HG03045 (cell line): ENCODE measurements around the gene TSPAN4.

Experiments used
- ATAC-seq: cut with Tn5 transposase; IDR thresholded peaks from one replicate; pipeline ENCODE4 v1.9.1; 2021; ENCODE audit warnings: mild to moderate bottlenecking, moderate library complexity; ENCODE audit not compliant: unreplicated experiment

The TSPAN4 gene

DNA sequence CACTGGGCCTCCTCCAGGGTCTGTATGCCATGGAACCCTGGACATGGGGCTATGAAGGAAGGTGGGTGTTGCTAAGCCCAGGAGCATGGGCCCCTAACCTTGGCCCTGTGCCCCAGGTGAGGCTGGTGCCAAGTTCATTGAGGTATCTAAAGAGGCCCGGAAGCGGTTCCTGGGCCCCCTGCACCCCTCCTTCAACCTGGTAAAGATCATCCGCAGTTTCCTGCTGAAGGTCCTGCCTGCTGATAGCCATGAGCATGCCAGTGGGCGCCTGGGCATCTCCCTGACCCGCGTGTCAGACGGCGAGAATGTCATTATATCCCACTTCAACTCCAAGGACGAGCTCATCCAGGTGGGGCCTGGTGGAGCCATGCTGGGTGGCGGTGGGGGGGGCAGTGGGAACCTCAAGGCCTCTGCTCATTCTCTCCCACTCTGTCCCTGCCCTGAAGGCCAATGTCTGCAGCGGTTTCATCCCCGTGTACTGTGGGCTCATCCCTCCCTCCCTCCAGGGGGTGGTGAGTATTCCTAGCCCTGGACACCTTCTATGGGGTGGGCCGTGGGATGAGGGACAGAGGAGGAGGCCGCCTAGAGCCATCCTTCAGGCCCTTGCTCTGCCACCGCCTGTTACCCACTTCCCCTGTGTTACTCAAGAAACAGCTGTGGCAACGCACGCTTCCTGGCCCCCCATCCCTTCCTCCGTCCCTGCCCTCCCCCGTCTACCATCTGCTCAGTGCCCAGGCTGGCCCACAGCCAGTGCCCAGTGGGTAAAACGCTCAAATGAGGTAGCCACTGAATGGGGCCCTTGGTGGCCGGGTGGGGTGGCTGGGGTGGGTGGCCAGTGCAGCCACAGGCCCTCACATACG is 20.9 kb upstream of the TSPAN4 start:
- ATAC-seq, result no peak

DNA sequence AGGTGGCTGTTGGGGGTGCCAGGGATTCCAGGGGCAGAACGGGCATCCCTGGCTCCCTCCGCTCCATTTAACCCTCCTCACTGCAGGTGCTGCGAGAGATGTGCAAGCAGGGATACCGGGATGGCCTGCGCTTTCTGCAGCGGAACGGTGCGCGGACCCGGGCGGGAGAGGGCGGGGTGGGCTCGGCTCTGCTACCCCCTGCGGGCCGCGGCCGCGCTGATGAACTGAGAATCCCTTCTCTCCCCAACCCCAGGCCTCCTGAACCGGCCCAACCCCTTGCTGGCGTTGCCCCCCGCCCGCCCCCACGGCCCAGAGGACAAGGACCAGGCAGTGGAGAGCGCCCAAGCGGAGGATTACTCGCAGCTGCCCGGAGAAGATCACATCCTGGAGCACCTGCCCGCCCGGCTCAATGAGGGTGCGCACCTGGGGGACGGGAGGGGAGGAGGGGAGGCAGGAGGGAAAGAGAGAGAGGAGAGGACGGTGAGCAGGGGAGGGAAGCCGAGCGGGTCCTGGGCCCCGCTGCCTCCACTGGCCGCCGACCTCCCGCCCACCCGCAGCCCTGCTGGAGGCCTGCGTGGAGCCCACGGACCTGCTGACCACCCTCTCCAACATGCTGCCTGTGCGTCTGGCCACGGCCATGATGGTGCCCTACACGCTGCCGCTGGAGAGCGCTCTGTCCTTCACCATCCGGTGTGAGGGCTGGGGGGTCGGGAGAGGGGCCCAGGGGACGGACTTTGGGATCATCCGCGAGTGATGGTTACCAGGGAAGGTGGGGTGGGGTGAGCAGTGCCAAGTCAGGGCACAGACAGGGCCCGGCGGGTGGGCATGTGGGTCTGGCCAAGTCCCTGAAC is 19.0 kb upstream of the TSPAN4 start:
- no peak for ATAC-seq

DNA sequence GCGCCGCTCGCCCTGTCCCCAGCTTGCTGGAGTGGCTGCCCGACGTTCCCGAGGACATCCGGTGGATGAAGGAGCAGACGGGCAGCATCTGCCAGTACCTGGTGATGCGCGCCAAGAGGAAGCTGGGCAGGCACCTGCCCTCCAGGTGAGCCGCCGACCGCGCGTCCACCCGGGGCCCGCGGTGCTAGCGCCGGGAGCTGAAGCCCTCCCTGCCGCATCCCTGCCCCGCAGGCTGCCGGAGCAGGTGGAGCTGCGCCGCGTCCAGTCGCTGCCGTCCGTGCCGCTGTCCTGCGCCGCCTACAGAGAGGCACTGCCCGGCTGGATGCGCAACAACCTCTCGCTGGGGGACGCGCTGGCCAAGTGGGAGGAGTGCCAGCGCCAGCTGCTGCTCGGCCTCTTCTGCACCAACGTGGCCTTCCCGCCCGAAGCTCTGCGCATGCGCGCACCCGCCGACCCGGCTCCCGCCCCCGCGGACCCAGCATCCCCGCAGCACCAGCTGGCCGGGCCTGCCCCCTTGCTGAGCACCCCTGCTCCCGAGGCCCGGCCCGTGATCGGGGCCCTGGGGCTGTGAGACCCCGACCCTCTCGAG is 18.3 kb upstream of the TSPAN4 start:
- ATAC-seq, result no peak

DNA sequence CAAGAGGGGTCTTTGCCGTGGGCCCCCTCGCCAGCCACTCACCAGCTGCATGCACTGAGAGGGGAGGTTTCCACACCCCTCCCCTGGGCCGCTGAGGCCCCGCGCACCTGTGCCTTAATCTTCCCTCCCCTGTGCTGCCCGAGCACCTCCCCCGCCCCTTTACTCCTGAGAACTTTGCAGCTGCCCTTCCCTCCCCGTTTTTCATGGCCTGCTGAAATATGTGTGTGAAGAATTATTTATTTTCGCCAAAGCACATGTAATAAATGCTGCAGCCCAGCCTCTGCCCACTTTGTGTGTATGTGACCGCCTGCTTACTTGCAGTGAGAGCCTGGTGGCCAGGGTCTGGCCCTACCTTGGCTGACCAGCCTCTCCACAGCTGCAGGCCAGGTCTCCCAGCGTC is 17.7 kb upstream of the TSPAN4 start:
- no peak for ATAC-seq

DNA sequence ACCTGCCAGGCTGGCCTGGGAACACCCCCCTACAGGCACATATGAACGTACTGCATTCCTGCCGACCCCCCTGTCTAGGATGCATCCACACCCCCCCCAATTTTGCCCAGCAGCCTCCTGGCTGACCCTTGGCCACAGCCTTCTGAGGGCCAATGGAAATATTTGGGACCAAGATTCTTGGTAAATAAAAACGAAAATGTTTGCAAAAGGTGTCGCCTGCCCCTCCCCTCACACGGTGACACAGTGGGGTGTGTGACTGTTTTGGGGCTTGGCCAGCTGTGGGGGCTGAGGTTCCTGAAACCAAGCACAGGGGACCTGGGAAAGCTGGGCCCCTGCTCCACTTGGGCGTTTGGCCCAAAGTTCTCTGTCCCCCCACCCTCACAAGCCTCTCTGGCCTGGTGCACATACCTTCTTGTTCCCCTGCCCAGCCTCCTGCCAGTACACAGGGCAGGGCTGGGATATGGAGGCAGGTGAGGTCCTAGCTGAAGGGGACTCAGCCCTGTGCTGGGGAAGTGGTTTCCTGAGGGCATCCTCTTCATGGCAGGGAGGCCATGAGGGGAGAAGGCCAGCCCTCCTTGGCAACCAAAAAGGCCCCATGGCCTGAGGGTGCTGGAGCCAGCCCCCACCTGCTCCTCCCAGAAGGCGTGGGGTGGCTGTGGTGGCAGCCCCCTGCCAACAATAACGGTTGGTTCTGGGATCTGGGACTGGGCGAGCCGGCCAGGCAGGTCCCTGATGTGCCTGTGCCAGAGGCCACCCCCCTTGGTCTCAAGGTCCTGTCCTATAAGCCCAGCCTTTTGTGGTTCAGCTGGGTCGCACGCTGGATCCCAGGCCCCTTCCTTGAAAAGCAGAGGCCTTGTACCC is 17.1 kb upstream of the TSPAN4 start:
- ATAC-seq, result no peak

DNA sequence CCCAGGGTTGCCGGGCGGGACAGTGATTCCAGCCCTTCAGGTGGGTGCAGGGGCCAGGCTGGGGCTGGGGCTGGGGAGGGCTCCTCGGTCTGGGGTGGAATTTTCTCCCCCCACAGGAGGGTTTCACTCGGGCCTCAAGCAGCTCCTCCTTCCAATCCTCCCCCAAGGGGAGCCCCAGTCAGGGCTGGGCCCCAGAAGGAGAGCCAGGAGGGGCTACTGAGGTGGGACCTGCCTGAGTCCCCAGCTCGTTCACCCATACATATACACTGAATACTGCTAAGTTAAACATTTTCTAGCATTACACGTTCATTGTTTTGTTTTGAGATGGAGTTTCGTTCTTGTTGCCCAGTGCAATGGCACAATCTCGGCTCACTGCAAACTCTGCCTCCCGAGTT is 16.4 kb upstream of the TSPAN4 start:
- no peak for ATAC-seq

DNA sequence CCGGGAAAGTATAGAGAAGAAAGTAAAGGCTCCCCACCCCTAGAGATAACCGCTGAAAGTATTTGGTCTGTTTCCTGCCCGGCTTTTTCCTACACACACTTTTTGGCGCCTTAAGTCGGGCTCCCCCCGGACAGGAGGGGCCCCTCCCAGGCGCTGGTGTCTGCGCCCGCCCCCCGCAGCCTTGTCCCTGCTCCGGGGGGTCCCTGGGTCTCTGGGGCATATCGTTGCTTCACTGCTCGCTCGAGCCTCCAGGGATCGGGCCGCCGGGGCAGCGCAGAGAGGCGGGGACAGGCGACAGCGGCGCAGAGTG is 15.9 kb upstream of the TSPAN4 start:
- no peak for ATAC-seq

DNA sequence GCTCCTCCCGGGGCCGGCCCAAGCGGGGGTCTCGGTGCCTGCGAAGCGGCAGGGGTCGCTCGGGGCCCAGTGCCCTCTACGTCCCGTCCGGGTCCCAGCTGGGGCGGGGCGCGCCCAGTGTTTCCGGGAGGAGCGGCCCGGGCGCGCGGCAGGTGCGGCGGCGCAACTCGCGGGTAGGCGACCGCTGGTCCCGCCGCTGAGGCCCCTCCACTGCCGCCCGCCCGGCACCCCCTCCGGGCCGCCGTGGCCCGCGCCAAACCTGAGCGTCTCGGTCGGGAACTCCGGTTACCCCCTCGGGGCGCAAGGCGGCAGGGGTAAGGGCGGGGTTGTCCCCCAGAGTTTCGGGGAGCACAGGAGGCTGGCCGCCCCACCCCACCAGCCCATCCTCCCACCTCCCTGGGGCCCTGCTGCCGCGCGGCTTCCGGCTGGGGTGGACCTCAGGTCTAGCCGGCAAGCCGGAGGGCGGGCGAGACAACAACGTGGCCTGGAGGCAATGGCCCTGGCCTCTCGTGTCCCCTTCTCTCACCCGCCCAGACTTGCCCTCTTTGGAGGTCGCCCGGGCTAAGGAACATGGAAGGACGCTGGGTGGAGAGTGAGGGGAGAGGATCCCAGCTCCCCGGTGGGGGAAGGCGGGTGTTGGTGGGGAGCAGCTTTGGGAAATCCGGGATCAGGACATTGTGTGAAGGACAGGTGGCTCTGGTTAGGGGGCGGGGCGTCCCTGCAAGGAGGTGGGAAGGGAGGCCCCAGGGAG is 15.3 kb upstream of the TSPAN4 start:
- ATAC-seq, result peak; percentile 29

DNA sequence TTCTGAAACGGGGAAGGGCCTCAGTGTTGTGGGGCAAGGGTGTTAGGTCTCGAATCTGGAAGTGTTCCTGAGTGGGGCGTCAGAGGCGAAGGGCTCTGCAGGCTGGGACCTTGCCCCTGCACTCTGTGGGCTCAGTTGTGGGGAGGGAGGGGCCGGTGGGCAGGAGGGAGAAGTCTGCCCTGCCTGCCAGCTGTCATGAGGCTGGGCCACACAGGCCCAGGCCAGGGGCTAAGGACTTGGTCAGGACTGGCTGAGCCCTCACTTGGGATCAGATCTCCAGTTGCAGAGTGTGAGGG is 14.8 kb upstream of the TSPAN4 start, which contains the start of gene CRACR2B:
Gene CRACR2B (plus strand): TSS at position 23 of the 296 bp plus-strand sequence. CDS start 689 bp downstream, outside the sequence.
- ATAC-seq, result no peak

DNA sequence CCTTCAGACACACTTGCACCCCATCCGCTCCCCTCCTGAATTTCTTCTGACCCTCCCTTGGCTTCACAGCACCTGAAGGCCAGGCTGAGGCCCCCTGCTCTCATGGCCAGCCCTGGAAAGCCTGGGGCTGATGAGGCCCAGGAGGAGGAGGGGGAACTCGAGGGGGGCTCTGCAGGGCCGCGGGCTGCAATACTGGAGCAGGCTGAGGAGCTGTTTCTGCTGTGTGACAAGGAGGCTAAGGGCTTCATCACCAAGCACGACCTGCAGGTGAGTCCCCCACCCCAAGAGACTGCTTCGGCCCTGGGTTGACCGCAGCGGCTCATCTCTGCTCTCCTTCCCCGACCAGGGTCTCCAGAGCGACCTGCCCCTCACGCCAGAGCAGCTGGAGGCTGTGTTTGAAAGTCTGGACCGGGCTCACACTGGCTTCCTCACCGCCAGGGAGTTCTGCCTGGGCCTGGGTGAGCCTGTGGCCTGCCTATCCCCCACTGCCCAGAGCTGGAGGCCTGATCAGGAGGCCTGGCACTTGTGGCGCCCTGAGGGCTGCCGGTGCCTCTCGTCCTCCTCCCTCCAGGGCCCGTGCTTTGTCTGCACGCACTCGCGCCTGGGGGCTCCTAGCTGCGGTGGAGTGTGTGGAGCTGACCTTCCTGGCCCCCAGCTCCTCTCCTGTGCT is 14.0 kb upstream of the TSPAN4 start:
- no peak for ATAC-seq

DNA sequence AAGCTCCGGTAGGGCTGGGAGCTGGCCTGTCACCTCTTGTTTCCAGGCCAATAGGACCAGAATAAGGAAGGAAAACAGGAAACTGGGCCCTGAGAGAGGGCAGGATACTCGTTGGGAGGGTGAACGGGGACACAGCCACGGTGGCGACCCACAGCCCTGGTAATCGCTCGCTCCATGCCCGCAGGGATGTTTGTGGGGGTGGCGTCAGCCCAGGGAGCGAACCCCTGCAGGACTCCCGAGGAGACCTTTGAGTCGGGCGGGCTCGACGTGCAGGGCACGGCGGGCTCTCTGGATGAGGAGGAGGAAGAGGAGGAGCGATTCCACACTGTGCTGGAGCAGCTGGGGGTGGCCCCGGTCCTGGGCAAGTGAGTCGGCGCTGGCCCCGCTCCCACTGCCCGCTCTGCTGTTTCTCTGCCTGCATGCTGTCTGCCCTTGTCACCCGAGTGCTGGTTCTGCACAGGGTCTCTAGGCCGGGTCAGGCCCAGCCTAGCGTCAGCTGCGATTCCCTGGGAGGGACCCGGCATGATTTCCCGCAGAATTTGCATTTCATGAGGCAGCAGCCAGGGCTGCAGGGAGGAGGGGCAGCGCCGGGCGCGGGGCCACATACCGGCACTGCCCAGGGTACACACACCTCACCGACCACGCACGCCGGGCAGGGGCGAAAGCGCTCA is 13.3 kb upstream of the TSPAN4 start:
- no peak for ATAC-seq

DNA sequence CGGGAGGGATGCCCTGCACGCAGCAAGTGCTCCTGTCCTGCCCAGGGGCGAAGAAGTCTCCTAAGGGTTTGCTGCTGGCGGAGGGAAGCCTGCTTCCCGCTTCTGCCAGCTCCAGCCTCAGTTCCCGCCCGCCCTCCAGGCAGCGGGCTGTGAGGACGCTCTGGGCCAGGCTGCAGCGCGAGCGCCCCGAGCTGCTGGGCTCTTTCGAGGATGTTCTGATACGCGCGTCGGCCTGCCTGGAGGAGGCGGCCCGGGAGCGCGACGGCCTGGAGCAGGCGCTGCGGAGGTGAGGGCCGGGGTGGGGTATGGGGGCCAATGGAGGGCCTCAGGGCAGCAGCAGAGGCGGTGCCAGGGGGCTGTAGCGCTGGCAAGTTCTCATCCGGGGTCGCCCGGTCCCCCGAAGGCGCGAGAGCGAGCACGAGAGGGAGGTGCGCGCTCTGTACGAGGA is 12.8 kb upstream of the TSPAN4 start:
- ATAC-seq, result no peak

DNA sequence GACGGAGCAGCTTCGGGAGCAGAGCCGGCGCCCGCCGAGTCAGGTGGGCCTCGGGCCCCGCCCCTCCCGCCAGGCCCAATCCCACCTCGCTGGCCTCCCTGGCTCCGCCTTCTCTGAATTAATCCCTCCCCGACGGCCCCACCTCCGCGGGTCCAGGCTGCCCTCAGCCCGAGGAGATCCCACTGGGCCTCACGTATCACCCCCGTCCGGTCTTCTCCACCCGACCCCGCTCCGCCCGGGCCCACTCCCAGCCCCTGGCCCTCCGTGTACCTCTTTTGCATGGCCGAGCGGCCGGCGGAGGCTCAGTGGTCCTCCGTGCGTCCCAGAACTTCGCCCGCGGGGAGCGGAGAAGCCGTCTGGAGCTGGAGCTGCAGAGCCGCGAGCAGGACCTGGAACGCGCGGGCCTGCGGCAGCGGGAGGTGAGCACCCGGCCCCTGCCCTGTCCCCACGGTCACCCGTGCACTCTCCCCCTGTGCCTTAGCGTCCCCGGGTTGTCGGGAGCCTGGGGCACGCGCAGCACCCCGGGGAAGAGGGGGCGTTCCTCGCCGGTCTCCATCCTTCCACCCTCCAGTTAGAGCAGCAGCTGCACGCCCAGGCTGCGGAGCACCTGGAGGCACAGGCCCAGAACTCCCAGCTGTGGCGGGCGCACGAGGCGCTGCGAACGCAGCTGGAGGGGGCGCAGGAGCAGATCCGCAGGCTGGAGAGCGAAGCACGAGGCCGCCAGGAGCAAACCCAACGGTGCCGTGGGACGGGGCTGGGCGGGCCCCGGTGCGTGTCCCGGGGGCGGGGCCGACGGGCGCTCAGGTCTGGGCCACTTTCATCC is 12.1 kb upstream of the TSPAN4 start:
- no peak for ATAC-seq

DNA sequence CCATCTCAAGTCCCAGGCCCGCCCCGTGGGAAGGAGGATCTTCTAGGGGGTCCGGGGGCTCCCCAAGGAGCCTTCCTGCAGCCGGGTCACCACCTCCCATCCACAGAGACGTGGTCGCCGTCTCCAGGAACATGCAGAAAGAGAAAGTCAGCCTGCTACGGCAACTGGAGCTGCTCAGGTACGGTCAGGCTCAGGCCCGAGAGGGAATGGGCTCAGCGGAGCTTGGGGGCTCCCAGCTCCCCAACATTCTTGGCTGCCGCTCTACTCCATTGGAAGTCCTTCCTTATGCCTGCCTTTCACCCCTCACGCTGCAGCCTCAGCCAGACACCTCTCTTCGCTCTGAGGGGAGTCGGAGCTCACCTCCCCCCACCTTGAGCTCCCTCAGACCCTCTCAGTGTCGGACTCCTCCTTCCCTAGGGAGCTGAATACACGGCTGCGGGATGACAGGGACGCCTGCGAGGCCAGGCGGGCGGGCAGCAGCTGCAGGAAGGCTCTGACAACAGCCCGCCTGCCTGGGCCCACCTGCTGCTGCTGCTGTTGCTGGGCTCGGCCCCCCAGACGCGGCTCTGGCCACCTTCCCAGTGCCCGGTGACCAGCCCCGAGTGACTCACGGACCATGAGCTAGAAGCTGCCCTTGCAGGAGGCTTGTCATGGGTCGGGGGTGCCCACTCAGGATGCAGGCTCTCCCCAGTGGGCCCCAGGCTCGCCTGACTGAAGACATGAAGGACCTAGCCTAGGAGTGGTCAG is 11.4 kb upstream of the TSPAN4 start:
- ATAC-seq, result no peak

DNA sequence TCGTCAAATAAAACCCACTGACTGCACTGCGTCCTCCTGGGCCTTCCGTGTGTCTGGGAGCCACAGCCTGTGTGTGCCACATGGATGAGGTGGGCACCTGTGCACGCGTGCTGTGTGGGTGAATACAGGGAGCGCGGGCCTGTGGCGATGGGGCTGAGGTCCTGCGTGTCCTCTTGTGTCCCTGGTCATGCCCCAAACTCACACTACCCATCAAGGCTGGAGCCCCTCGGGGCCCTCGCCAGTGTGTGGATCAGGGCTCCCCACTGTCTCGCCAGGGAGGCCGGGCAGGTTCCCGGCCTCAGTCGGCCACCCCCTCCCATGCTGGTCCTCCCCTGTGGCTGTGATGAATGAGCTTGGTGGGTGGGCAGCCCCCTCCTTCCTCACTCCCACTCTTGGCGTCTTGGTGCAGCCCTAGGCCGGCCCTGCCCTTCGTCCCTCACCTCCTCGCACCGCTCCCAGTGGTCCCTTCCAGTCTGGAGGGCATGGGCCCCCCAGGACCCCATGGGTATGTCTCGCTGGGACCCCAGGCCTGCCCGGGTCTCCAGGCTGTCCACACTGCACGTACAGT is 10.6 kb upstream of the TSPAN4 start:
- ATAC-seq, result no peak

DNA sequence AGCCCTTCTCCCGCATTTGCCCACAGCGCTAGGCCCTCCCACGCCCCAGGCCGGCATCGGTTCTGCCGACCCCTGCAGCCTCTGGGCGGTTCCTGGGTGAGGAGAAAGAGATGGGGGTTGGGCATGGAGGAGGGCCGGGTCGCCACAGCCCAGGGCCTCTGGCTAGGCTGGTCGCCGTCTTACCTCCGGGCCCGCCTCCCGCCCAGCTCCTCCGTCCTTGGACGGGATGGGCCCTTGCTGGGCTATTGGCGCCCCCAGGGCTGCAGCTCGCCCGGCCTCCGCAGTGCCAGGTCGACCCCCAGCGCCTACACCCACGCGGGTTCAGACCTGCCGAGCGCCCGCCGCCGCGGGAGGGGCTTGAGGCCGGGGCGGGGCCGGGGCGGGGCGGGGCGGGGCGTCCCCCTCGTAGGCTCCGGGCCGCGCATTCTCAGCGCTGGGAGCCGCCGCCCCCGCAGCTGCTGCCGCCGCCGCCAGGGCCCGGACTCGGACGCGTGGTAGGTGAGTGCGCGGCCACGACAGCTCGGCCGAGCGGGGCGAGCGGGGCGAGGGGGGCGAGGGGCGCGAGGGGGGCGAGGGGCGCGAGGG is 10.0 kb upstream of the TSPAN4 start, which contains the start of gene CD151:
Gene CD151 (plus strand): TSS at position 424 of the 585 bp plus-strand sequence. CDS start 3,118 bp downstream, outside the sequence.
- peak; percentile 35 for ATAC-seq
